Breast epithelium (tissue), 4 donors: Measurements from ENCODE around the gene CFAP20DC. TPM values are rescaled to one million over a fixed set of nuclear protein-coding genes. Genes with fewer than 3 reads are reported as not detected.

ENCODE experiments used
- DNase-seq, 2 donors: peaks; one replicate each; pipeline ENCODE4 v3.0.0-alpha.2; 2019; ENCODE audit warnings: low spot score in 2 of 2
- H3K27ac ChIP-seq, 2 donors: fragments of 200-600 bp; sonication (generic) in 1 of 2; one replicate each; pipeline ENCODE4 v1.5.1; 2016 to 2019; ENCODE audit warnings: mild to moderate bottlenecking in 1 of 2
- H3K27me3 ChIP-seq, 2 donors: fragments of 200-600 bp; sonication (generic) in 1 of 2; one replicate each; pipeline versions ENCODE4 v1.5.1 to v1.6.0; 2017 to 2019; ENCODE audit warnings: control low read depth in 1 of 2, mild to moderate bottlenecking in 1 of 2
- H3K36me3 ChIP-seq: fragments of 200-600 bp; one replicate; pipeline ENCODE4 v1.5.1; 2019
- H3K4me1 ChIP-seq, 2 donors: fragments of 200-600 bp; sonication (generic); one replicate each; pipeline ENCODE4 v1.5.1; 2016 to 2019; ENCODE audit warnings: control low read depth in 1 of 2
- H3K4me3 ChIP-seq, 3 donors: fragments of 200-600 bp; sonication (generic); 1 replicate in 2 of 3; 2 replicates in 1 of 3; pipeline ENCODE4 v1.5.1; 2016 to 2019; ENCODE audit warnings: mild to moderate bottlenecking in 3 of 3, moderate library complexity in 2 of 3
- H3K9me3 ChIP-seq, 2 donors: fragments of 200-600 bp; sonication (generic) in 1 of 2; one replicate each; pipeline ENCODE4 v1.5.1; 2016 to 2019; ENCODE audit warnings: control low read depth in 1 of 2
- CTCF ChIP-seq, 3 donors: fragments of 450-650 bp; IDR thresholded peaks; one replicate each; pipeline ENCODE4 v1.5.1; 2016 to 2017; ENCODE audit warnings: antibody characterized with exemption in 3 of 3, mild to moderate bottlenecking in 3 of 3, moderate library complexity in 3 of 3
- POLR2A ChIP-seq: fragments of 450-650 bp; IDR thresholded peaks from one replicate; pipeline ENCODE4 v1.6.1; 2016; ENCODE audit warnings: antibody characterized with exemption, mild to moderate bottlenecking, moderate library complexity
- POLR2AphosphoS5 ChIP-seq, 3 donors: sonication (generic); formaldehyde crosslinking; IDR thresholded peaks; one replicate each; pipeline ENCODE4 v1.6.1; 2017; ENCODE audit warnings: antibody characterized with exemption in 3 of 3
- intact Hi-C: fragments of 100-400 bp; cut with DNase I; formaldehyde crosslinking; loops from one replicate; pipeline ENCODE4 v1.15.1; 2023; ENCODE audit warnings: low total_unique reads
- total RNA-seq, 3 donors: library from RNA; depleted of rRNA; stranded (reverse); fragments of >200 nt; gene quantifications; one replicate each; pipeline ENCODE4 v1.1.0, GENCODE V29; 2016

Gene CFAP20DC
- total RNA-seq, 3 donors from 2014 or later = 0.44 to 3.3 (median 2.4) TPM

- DNase-seq = no peak
- no peaks in the 10 kb centered on the region for H3K4me1 ChIP-seq
- TF ChIP-seq POLR2AphosphoS5 (IDR thresholded peaks at IDR 0.05) (no peak), POLR2A (no peak), CTCF (IDR thresholded peaks at IDR 0.05) (no peak)
- intact Hi-C loops = no loop called here
- H3K36me3 ChIP-seq = no peaks in the 10 kb centered on the region
- H3K9me3 ChIP-seq = no peaks in the 10 kb centered on the region
- H3K4me3 ChIP-seq = no peak overlapping the region
- no peaks in the 10 kb centered on the region for H3K27me3 ChIP-seq
- H3K27ac ChIP-seq = no peak overlapping the region
Observed at GRCh38 chr3:58839187-58839586, 210.6 kb downstream of the CFAP20DC start.

DNA sequence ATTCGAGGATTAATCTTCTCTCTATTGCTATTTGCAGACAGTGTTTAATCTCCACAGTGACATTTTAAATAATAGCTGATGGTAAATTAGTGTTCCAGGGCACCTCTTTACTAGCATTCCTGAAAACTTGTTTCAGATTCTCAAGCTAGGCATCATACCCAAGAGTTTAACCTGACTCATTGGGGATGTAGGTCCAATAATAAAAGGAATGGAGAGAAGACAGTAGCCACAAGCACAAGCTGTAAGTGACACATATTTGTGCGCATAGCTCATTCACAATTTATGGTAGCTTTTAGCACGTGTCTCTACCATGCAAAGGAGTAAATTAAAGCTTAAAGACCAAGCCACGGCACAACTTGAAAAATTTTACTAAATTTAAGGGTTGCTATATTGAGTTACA, 212.0 kb downstream of the CFAP20DC start:
- H3K9me3 ChIP-seq = no peaks in the 10 kb centered on the region
- no peaks in the 10 kb centered on the region for H3K27me3 ChIP-seq
- DNase-seq = no peak
- H3K27ac ChIP-seq = no peak overlapping the region
- no peak for TF ChIP-seq POLR2AphosphoS5 (IDR thresholded peaks at IDR 0.05)
- no peak for TF ChIP-seq CTCF (IDR thresholded peaks at IDR 0.05)
- TF ChIP-seq POLR2A = no peak
- no peaks in the 10 kb centered on the region for H3K36me3 ChIP-seq
- H3K4me3 ChIP-seq = no peak overlapping the region
- no peaks in the 10 kb centered on the region for H3K4me1 ChIP-seq
- intact Hi-C loops = no loop called here

- Histone ChIP-seq H3K4me1 (no peaks in the 10 kb centered on the region), H3K27ac (no peak overlapping the region), H3K9me3 (no peaks in the 10 kb centered on the region), H3K36me3 (no peaks in the 10 kb centered on the region), H3K4me3 (no peak overlapping the region), H3K27me3 (no peaks in the 10 kb centered on the region)
- no peak for DNase-seq
- TF ChIP-seq POLR2A (no peak), CTCF (IDR thresholded peaks at IDR 0.05) (no peak), POLR2AphosphoS5 (IDR thresholded peaks at IDR 0.05) (no peak)
- intact Hi-C loops = no loop called here
Observed at GRCh38 chr3:58837141-58837843, 212.5 kb downstream of the CFAP20DC start.

GRCh38 chr3:58835086-58835485, 214.7 kb downstream of the CFAP20DC start:
- DNase-seq = no peak
- Histone ChIP-seq H3K36me3 (no peaks in the 10 kb centered on the region), H3K27ac (no peak overlapping the region), H3K27me3 (no peaks in the 10 kb centered on the region), H3K9me3 (no peaks in the 10 kb centered on the region), H3K4me1 (no peaks in the 10 kb centered on the region), H3K4me3 (no peak overlapping the region)
- no peak for TF ChIP-seq POLR2AphosphoS5 (IDR thresholded peaks at IDR 0.05)
- no peak for TF ChIP-seq POLR2A
- TF ChIP-seq CTCF (IDR thresholded peaks at IDR 0.05) = no peak
- intact Hi-C loops = no loop called here

GRCh38 chr3:58833491-58833890, 216.3 kb downstream of the CFAP20DC start:
- Histone ChIP-seq H3K4me3 (no peak overlapping the region), H3K4me1 (no peaks in the 10 kb centered on the region), H3K27me3 (no peaks in the 10 kb centered on the region), H3K36me3 (no peaks in the 10 kb centered on the region), H3K27ac (no peak overlapping the region), H3K9me3 (no peaks in the 10 kb centered on the region)
- intact Hi-C loops = no loop called here
- no peak for DNase-seq
- TF ChIP-seq CTCF (IDR thresholded peaks at IDR 0.05) (no peak), POLR2A (no peak), POLR2AphosphoS5 (IDR thresholded peaks at IDR 0.05) (no peak)
